ENCODE measurements around the gene WFDC11.
"Not testable (repeated sequence)": the region's sequence is repeated elsewhere in the genome, so short reads cannot be mapped to it uniquely, and the experiment has no call there.

WFDC11 gene

GRCh38 chr20:45649312-45649863, 20.7 kb downstream of the WFDC11 start:
- Histone ChIP-seq H3K9me3 (ENCODE audit: insufficient read depth, low read length) (no peaks in the 10 kb centered on the region), H3K4me2 (ENCODE audit: low read length) (no peak overlapping the region), H2AFZ (ENCODE audit: low read depth, low read length) (no peak overlapping the region), H3K79me2 (ENCODE audit: low read length) (no peaks in the 10 kb centered on the region), H3K27me3 (ENCODE audit: low read depth, low read length) (0 out of 2 replicates have a peak, but pooled peaks cover 3% of the 10 kb centered on the region), H3K4me1 (ENCODE audit: low read length) (no peaks in the 10 kb centered on the region), H4K20me1 (ENCODE audit: insufficient read depth, low read length) (no peaks in the 10 kb centered on the region), H3K27ac (ENCODE audit: low read length) (no peak overlapping the region), H3K9ac (ENCODE audit: low read length) (no peak overlapping the region), H3K36me3 (replicated peaks; ENCODE audit: low read depth, low read length) (no peaks in the 10 kb centered on the region), H3K4me3 (ENCODE audit: low read length) (no peak overlapping the region)
- no peak for TF ChIP-seq EZH2phosphoT487 (IDR thresholded peaks at IDR 0.05; ENCODE audit: low read depth)
- TF ChIP-seq, protein P1, sequence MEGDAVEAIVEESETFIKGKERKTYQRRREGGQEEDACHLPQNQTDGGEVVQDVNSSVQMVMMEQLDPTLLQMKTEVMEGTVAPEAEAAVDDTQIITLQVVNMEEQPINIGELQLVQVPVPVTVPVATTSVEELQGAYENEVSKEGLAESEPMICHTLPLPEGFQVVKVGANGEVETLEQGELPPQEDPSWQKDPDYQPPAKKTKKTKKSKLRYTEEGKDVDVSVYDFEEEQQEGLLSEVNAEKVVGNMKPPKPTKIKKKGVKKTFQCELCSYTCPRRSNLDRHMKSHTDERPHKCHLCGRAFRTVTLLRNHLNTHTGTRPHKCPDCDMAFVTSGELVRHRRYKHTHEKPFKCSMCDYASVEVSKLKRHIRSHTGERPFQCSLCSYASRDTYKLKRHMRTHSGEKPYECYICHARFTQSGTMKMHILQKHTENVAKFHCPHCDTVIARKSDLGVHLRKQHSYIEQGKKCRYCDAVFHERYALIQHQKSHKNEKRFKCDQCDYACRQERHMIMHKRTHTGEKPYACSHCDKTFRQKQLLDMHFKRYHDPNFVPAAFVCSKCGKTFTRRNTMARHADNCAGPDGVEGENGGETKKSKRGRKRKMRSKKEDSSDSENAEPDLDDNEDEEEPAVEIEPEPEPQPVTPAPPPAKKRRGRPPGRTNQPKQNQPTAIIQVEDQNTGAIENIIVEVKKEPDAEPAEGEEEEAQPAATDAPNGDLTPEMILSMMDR (IDR thresholded peaks at IDR 0.05; ENCODE audit: low read depth, low read length) = no peak

DNA sequence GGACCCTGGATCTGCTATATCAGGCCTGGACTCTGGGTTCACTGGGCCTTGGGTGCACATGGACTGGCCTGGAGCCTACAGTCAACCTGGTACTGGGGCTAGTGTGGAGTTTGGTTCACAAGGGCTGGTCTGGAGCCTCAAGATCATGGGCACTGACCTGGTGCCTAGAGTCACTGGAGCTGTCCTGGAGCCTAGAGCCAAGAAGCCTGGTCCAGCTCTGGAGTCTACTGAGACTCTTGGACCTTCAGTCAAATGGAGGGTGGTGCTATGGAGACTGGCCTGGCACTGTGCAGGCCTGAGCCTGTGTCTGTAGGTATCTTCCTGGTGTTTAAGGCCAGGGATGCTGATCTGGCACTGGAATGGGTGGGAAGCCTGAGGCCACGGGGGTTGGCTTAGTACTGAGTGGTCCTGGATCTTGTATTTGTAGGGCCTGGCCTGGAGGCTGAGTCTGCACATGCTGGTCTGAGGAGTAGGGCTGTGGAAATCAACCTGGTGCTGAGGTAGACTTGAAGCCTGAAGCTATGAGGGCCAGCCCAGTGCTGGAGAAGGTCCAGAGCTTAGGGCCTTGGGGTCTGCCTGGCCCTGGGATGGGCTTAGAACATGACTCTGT, 22.5 kb downstream of the WFDC11 start:
- no peak overlapping the region for H3K9ac ChIP-seq (ENCODE audit: low read length)
- H3K4me3 ChIP-seq (ENCODE audit: low read length) = no peak overlapping the region
- H3K79me2 ChIP-seq (ENCODE audit: low read length) = no peaks in the 10 kb centered on the region
- peaks cover 14% of the 10 kb centered on the region; the same call in 1 of the 2 replicates for H3K27me3 ChIP-seq (ENCODE audit: low read depth, low read length)
- H3K36me3 ChIP-seq (replicated peaks; ENCODE audit: low read depth, low read length) = no peaks in the 10 kb centered on the region
- no peaks in the 10 kb centered on the region for H3K9me3 ChIP-seq (ENCODE audit: insufficient read depth, low read length)
- TF ChIP-seq, protein P1 (IDR thresholded peaks at IDR 0.05; ENCODE audit: low read depth, low read length) = no peak
- TF ChIP-seq EZH2phosphoT487 (IDR thresholded peaks at IDR 0.05; ENCODE audit: low read depth) = no peak
- H4K20me1 ChIP-seq (ENCODE audit: insufficient read depth, low read length) = no peaks in the 10 kb centered on the region
- no peaks in the 10 kb centered on the region for H3K4me1 ChIP-seq (ENCODE audit: low read length)
- H2AFZ ChIP-seq (ENCODE audit: low read depth, low read length) = no peak overlapping the region
- H3K27ac ChIP-seq (ENCODE audit: low read length) = no peak overlapping the region
- H3K4me2 ChIP-seq (ENCODE audit: low read length) = no peak overlapping the region

GRCh38 chr20:45646875-45647274, 23.2 kb downstream of the WFDC11 start:
- Histone ChIP-seq H3K4me1 (ENCODE audit: low read length) (no peaks in the 10 kb centered on the region), H3K9ac (ENCODE audit: low read length) (no peak overlapping the region), H4K20me1 (ENCODE audit: insufficient read depth, low read length) (no peaks in the 10 kb centered on the region), H3K27ac (ENCODE audit: low read length) (no peak overlapping the region), H3K9me3 (ENCODE audit: insufficient read depth, low read length) (no peaks in the 10 kb centered on the region), H2AFZ (ENCODE audit: low read depth, low read length) (no peak overlapping the region), H3K36me3 (replicated peaks; ENCODE audit: low read depth, low read length) (no peaks in the 10 kb centered on the region), H3K4me2 (ENCODE audit: low read length) (no peak overlapping the region), H3K4me3 (ENCODE audit: low read length) (no peak overlapping the region), H3K79me2 (ENCODE audit: low read length) (no peaks in the 10 kb centered on the region), H3K27me3 (ENCODE audit: low read depth, low read length) (peaks cover 18% of the 10 kb centered on the region; the same call in 1 of the 2 replicates)
- no peak for TF ChIP-seq EZH2phosphoT487 (IDR thresholded peaks at IDR 0.05; ENCODE audit: low read depth)
- TF ChIP-seq, protein P1 (IDR thresholded peaks at IDR 0.05; ENCODE audit: low read depth, low read length) = no peak

DNA sequence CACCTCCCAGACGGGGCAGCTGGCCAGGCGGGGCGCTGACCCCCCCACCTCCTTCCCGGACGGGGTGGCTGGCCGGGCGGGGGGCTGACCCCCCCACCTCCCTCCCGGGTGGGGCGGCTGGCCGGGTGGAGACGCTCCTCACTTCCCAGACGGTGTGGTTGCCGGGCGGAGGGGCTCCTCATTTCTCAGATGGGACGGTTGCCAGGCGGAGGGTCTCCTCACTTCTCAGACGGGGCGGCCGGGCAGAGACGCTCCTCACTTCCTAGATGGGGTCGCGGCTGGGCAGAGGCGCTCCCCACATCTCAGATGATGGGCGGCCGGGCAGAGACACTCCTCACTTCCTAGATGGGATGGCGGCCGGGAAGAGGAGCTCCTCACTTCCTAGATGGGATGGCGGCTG, 24.2 kb downstream of the WFDC11 start:
- H2AFZ ChIP-seq (ENCODE audit: low read depth, low read length); H3K36me3 ChIP-seq (replicated peaks; ENCODE audit: low read depth, low read length); H3K27ac ChIP-seq (ENCODE audit: low read length); H3K9ac ChIP-seq (ENCODE audit: low read length); H4K20me1 ChIP-seq (ENCODE audit: insufficient read depth, low read length); H3K9me3 ChIP-seq (ENCODE audit: insufficient read depth, low read length); H3K4me1 ChIP-seq (ENCODE audit: low read length); H3K79me2 ChIP-seq (ENCODE audit: low read length); H3K4me3 ChIP-seq (ENCODE audit: low read length); H3K4me2 ChIP-seq (ENCODE audit: low read length): not testable (repeated sequence)
- peaks cover 18% of the 10 kb centered on the region; the same call in 1 of the 2 replicates for H3K27me3 ChIP-seq (ENCODE audit: low read depth, low read length)

DNA sequence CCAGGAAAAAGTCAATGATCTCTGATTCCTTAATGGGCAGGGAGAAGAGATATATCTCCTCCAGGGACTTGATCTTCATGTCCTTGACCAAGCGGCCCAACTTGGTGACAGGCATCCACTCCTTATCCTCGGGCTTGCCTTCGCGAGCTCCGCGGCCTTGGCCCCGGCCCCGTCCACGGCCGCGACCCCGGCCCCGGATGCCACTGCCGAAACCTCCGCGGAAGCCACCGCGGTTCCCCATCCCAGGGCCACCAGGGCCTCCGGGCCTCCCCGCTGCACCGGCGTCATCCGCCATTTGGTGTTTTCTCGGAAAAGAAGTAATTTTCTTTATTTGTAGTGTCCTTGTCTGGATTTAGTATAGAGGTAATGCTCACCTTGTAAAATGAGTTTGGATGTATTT, 29.0 kb downstream of the WFDC11 start:
- not testable (repeated sequence) for H3K4me3 ChIP-seq (ENCODE audit: low read length); H3K36me3 ChIP-seq (replicated peaks; ENCODE audit: low read depth, low read length)

More for the DNA sequence above, 29.0 kb downstream of the WFDC11 start:
- H3K79me2 ChIP-seq (ENCODE audit: low read length); H3K4me2 ChIP-seq (ENCODE audit: low read length); H3K9me3 ChIP-seq (ENCODE audit: insufficient read depth, low read length); H3K27ac ChIP-seq (ENCODE audit: low read length); H4K20me1 ChIP-seq (ENCODE audit: insufficient read depth, low read length); H2AFZ ChIP-seq (ENCODE audit: low read depth, low read length); H3K4me1 ChIP-seq (ENCODE audit: low read length); H3K9ac ChIP-seq (ENCODE audit: low read length): not testable (repeated sequence)
- H3K27me3 ChIP-seq (ENCODE audit: low read depth, low read length) = peaks cover 29% of the 10 kb centered on the region; the same call in 1 of the 2 replicates
